Activated CD8-positive, alpha-beta T cell treated with anti-CD3 and anti-CD28 coated beads for 36 hours (primary cell): Measurements from ENCODE around the gene CDC42BPB. TPM values are rescaled to one million over a fixed set of nuclear protein-coding genes. Genes with fewer than 3 reads are reported as not detected.

Experiments
- ATAC-seq: fragments of 200-7000 bp; cut with Tn5 transposase; one replicate; pipeline ENCODE4 v1.10.0; 2021; ENCODE audit warnings: mild to moderate bottlenecking, moderate library complexity
- CTCF ChIA-PET: fragments of 350-600 bp; sonication (Branson Sonifier 250); formaldehyde crosslinking; loops from one replicate; lab custom pipeline; 2021; ENCODE audit warnings: antibody characterized with exemption; lab: Charles Lee
- POLR2A ChIA-PET: fragments of 350-600 bp; sonication (Branson Sonifier 250); formaldehyde crosslinking; loops from one replicate; lab custom pipeline; 2021; ENCODE audit warnings: antibody characterized with exemption; lab: Charles Lee
- DNase-seq: peaks from one replicate; pipeline ENCODE4 v3.0.0-alpha.2; 2020
- H3K27ac Mint-ChIP-seq: one replicate; pipeline ENCODE4 v1.8.0; 2021; ENCODE audit warnings: mild to moderate bottlenecking, mixed read lengths
- H3K27me3 Mint-ChIP-seq: one replicate; pipeline ENCODE4 v1.8.0; 2021; ENCODE audit warnings: mixed read lengths
- H3K36me3 Mint-ChIP-seq: one replicate; pipeline ENCODE4 v1.8.0; 2021; ENCODE audit warnings: low read depth, mixed read lengths
- H3K4me1 Mint-ChIP-seq: one replicate; pipeline ENCODE4 v1.8.0; 2021; ENCODE audit warnings: low read depth, mixed read lengths
- H3K4me3 Mint-ChIP-seq: one replicate; pipeline ENCODE4 v1.8.0; 2021; ENCODE audit warnings: mild to moderate bottlenecking, moderate library complexity, mixed read lengths
- H3K9me3 Mint-ChIP-seq: one replicate; pipeline ENCODE4 v1.8.0; 2021; ENCODE audit warnings: mixed read lengths
- intact Hi-C: fragments of 100-400 bp; cut with micrococcal nuclease; formaldehyde crosslinking; loops from one replicate; pipeline ENCODE4 v1.10.0; 2022
- total RNA-seq, 2 experiments: library from RNA; stranded (reverse); gene quantifications; one replicate each; pipeline ENCODE4 v1.2.3, GENCODE V29; 2021
- TF ChIP-seq, protein P1 (sequence below): fragments of 200-600 bp; IDR thresholded peaks from one replicate; pipeline ENCODE4 v1.8.0; 2022; ENCODE audit warnings: antibody characterized with exemption, mild to moderate bottlenecking

Gene CDC42BPB
- total RNA-seq, 2 experiments from 2014 or later: 0.72 to 0.96 TPM

DNA sequence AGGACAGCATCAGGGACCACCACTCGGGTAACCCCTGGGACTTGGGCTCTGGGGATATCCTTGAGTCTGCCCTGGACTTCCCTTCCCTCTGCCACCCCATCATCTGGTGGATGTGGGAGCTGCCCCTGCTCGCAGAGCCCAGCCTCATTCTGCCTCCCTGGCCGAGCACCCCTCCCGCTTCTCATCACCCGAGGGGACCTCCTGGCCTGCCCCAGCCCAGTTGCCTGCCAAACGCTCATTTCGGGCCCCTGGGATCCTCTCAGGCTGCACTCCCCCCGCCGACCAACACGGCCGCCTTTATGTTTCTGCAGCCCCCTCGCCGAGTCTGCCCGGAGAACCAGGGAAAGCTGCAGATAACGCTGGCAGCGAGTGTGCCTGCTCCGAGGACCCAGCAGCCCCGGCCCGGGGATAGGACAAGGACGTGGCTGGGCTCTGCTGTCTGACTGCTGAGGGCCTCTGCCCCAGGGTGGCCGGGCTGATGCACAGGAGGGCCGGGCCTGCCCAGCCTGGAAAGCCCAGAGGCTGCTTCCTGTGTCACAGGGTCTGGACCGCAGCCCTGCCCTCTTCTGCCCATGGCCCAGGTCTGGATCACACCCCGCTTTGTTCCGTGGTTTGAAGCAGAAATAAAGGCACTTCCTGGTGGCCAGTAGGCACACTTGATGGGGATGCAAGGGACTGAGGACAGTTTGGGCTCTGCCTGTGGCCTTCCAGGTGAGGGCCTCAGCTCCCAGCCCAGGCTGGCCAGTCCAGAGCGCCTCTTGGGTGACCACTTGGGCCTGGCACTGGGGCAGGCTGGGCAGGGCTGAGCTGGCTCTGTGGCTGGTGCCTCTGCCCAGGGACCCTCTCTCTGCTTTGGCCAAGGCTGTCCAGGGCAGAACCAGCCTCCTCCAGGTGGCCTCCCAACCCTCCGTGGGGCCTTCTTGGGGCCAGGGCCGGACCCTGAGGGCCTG lies 32.3 kb upstream of the CDC42BPB start:
- Mint-ChIP-seq H3K27me3 (peaks cover 8% of the 10 kb centered on the region), H3K36me3 (no peaks in the 10 kb centered on the region), H3K9me3 (no peaks in the 10 kb centered on the region), H3K27ac (no peak overlapping the region), H3K4me3 (no peak overlapping the region), H3K4me1 (peaks cover 4% of the 10 kb centered on the region)
- intact Hi-C loops: loop anchor here (10.0 kb wide), 1 partner anchor 395 kb away; no protein-coding TSS in a partner anchor
- ChIA-PET CTCF (no interaction called here), POLR2A (no interaction called here)
- no peak for ATAC-seq
- TF ChIP-seq, protein P1, sequence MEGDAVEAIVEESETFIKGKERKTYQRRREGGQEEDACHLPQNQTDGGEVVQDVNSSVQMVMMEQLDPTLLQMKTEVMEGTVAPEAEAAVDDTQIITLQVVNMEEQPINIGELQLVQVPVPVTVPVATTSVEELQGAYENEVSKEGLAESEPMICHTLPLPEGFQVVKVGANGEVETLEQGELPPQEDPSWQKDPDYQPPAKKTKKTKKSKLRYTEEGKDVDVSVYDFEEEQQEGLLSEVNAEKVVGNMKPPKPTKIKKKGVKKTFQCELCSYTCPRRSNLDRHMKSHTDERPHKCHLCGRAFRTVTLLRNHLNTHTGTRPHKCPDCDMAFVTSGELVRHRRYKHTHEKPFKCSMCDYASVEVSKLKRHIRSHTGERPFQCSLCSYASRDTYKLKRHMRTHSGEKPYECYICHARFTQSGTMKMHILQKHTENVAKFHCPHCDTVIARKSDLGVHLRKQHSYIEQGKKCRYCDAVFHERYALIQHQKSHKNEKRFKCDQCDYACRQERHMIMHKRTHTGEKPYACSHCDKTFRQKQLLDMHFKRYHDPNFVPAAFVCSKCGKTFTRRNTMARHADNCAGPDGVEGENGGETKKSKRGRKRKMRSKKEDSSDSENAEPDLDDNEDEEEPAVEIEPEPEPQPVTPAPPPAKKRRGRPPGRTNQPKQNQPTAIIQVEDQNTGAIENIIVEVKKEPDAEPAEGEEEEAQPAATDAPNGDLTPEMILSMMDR: no peak
- no peak for DNase-seq

DNA sequence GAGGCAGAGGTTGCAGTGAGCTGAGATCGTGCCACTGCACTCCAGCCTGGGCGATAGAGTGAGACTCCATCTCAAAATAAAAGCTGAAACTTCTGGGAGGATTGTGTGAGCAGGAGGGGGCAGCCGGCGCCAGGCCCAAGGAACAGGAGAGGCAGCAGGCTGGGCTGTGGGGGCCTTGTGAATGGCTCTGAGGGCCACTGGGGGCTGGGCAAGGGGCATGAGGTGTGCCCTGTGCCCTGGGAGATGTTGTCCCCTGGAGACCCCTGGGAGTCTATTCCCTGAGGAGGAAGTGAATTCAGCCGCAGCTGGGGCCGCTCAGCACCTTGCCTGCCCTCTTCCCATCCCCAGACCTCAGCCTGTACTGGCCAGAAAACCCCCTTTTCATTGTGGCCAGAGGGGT lies 31.6 kb upstream of the CDC42BPB start:
- no peak overlapping the region for H3K4me3 Mint-ChIP-seq
- TF ChIP-seq, protein P1: no peak
- intact Hi-C loops: no loop called here
- ATAC-seq (no peak), DNase-seq (no peak)
- H3K27me3 Mint-ChIP-seq: peaks cover 11% of the 10 kb centered on the region
- ChIA-PET CTCF (interaction anchor here (1.0 to 2.3 kb wide), 2 partner anchors 16 to 149 kb away, joined by 3 to 9 read pairs; no protein-coding TSS in a partner anchor), POLR2A (no interaction called here)
- no peaks in the 10 kb centered on the region for H3K36me3 Mint-ChIP-seq
- H3K27ac Mint-ChIP-seq: no peak overlapping the region
- no peaks in the 10 kb centered on the region for H3K9me3 Mint-ChIP-seq
- peaks cover 4% of the 10 kb centered on the region for H3K4me1 Mint-ChIP-seq

DNA sequence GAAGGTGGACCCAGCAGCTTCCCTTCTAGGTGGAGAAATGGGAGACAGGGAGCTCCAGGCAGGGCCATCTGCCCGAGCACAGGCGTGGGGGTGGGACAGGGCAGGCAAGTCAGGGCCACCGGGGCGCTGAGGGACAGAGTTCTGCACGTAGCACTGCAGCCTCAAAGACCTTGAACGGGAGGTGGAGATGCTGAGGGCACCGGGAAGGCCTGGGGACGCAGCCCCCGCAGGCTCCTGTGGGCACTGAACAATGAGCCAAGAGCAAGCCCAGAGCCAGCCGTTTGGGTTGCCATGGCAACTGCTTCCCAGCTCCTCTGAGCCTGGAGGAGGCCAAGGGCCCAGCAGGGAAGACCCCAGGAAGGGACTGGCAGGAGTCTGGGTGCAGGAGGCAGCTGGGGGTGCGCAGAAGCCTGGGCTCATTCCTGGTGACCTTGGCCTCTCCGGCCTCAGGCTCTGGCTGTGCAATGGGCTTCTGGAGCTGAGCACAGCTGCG lies 30.0 kb upstream of the CDC42BPB start:
- ATAC-seq: no peak
- H3K4me1 Mint-ChIP-seq: peaks cover 4% of the 10 kb centered on the region
- CTCF ChIA-PET: interaction anchor here (1.1 to 2.3 kb wide), 4 partner anchors 11 to 99 kb away, joined by 3 to 9 read pairs (median 4); no protein-coding TSS in a partner anchor

DNA sequence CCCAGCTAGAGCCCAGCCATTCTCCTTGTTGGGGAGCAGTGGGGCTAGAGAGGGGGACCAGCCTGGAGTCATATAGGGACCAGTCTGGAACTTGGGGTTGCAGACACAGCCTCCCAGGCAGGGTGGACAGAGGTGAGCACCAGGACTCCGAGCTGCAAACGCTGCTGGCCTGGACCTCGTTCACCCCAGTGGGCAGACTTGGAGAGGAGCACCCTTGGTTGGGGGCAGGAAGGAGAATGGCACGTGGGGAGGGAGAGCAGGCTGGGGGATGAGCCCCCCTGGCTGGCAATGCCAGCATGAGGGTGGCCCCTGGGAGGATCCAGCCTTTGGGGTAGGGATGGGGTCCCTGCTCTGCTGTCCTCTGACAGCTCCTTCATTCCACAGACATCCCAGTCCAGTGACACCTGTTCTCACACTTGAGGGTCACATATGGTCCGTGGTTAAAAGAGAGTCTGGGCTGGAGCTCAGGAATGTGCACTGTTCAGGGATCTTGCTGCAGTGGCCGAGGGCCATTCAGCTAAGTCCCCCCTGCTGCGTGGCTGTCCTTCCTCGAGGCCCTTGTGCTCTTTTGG lies 29.5 kb upstream of the CDC42BPB start:
- no peak for ATAC-seq
- Mint-ChIP-seq H3K4me1 (peaks cover 4% of the 10 kb centered on the region), H3K27ac (no peak overlapping the region), H3K36me3 (no peaks in the 10 kb centered on the region), H3K9me3 (no peaks in the 10 kb centered on the region), H3K4me3 (no peak overlapping the region), H3K27me3 (peaks cover 11% of the 10 kb centered on the region)
- ChIA-PET POLR2A (no interaction called here), CTCF (interaction anchor here (1.1 to 2.3 kb wide), 4 partner anchors 10 to 99 kb away, joined by 3 to 9 read pairs (median 4); no protein-coding TSS in a partner anchor)
- intact Hi-C loops: no loop called here
- DNase-seq: no peak
- TF ChIP-seq, protein P1: no peak

More for the DNA sequence above, 30.0 kb upstream of the CDC42BPB start:
- POLR2A ChIA-PET: no interaction called here
- H3K9me3 Mint-ChIP-seq: no peaks in the 10 kb centered on the region
- H3K27me3 Mint-ChIP-seq: peaks cover 11% of the 10 kb centered on the region
- no peak overlapping the region for H3K27ac Mint-ChIP-seq
- TF ChIP-seq, protein P1: no peak
- DNase-seq: no peak
- intact Hi-C loops: no loop called here
- H3K36me3 Mint-ChIP-seq: no peaks in the 10 kb centered on the region
- no peak overlapping the region for H3K4me3 Mint-ChIP-seq
